IgD-negative memory B cell (primary cell): ENCODE results near the gene CCDC142. TPM values are rescaled to one million over a fixed set of nuclear protein-coding genes. Genes with fewer than 3 reads are reported as not detected.

Experiments
- H3K27ac Mint-ChIP-seq, 3 donors: one replicate each; pipeline ENCODE4 v1.8.0; 2020 to 2022; ENCODE audit warnings: mild to moderate bottlenecking in 3 of 3, mixed read lengths in 3 of 3, moderate library complexity in 1 of 3
- H3K27me3 Mint-ChIP-seq: one replicate; pipeline ENCODE4 v1.8.0; 2021; ENCODE audit warnings: mixed read lengths
- H3K36me3 Mint-ChIP-seq: one replicate; pipeline ENCODE4 v1.8.0; 2020; ENCODE audit warnings: mild to moderate bottlenecking, mixed read lengths
- H3K4me1 Mint-ChIP-seq, 3 donors: one replicate each; pipeline ENCODE4 v1.8.0; 2020 to 2022; ENCODE audit warnings: mixed read lengths in 3 of 3, mild to moderate bottlenecking in 1 of 3
- H3K4me3 Mint-ChIP-seq, 4 donors: one replicate each; pipeline ENCODE4 v1.8.0; 2020 to 2022; ENCODE audit warnings: mild to moderate bottlenecking in 4 of 4, mixed read lengths in 4 of 4, moderate library complexity in 3 of 4
- H3K9me3 Mint-ChIP-seq, 3 donors: one replicate each; pipeline ENCODE4 v1.8.0; 2020 to 2021; ENCODE audit warnings: mixed read lengths in 3 of 3, mild to moderate bottlenecking in 1 of 3
- polyA plus RNA-seq: library from polyadenylated mRNA; unstranded; fragments of 300-500 nt; fragmentation: Illumina TruSeq; gene quantifications from one replicate; pipeline ENCODE4 v1.2.3, GENCODE V29; 2021

CCDC142 gene, protein sequence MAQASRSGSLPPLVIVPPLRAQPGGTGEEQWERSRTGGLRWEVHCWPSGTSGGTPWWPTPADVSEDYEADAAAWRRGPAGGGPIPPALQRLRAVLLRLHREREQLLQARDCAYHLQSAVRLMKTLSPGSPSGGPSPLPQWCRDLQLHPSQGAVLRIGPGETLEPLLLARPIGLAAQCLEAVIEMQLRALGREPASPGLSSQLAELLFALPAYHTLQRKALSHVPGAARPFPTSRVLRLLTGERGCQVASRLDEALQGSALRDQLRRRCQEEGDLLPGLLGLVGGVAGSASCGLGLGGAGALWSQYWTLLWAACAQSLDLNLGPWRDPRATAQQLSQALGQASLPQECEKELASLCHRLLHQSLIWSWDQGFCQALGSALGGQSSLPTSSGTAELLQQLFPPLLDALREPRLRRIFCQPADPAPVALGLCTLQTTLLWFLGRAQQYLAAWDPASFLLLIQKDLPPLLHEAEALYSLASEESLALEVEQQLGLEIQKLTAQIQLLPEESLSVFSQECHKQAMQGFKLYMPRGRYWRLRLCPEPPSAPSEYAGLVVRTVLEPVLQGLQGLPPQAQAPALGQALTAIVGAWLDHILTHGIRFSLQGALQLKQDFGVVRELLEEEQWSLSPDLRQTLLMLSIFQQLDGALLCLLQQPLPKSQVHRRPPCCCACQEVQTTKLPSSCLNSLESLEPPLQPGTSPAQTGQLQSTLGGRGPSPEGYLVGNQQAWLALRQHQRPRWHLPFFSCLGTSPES
- 9.2 TPM for polyA plus RNA-seq

- Mint-ChIP-seq H3K36me3 (peaks cover 6% of the 10 kb centered on the region), H3K27ac (peak within 1 kb of the TSS; percentile 66 to 99 (median 97)), H3K4me3 (peak within 1 kb of the TSS; percentile 90 to 100 (median 100)), H3K27me3 (no peaks in the 10 kb centered on the region), H3K9me3 (no peaks in the 10 kb centered on the region), H3K4me1 (peaks cover 12 to 22% (median 20%) of the 10 kb centered on the region in 3 donors)
These were observed at the start of gene CCDC142, which contains the start of gene TTC31 for GRCh38 chr2:74482801-74483674. CCDC142 (minus strand) TSS chr2:74482998; CDS start chr2:74482837, 161 bp downstream. TTC31 (plus strand) TSS chr2:74483081; CDS start chr2:74483096, 15 bp downstream.

DNA sequence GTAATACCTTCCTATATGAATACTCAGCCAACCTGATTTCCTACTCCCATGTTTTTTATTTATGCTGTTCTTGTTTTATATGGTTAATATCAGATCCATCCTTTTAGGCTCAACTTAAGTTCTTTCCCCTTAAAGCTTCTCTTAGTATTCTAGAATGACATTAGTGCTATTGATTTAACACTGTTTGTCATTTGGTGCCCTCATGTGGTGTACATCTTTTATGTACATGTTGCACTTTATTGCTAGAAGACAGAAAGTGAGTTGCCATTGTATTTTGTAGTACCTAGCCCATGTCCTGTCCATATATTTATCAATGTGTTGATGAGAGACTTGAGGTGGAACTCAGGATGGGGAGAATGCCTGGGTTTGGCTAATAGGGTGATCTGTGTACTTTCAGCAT lies 49.4 kb upstream of the CCDC142 start:
- Mint-ChIP-seq H3K36me3 (no peaks in the 10 kb centered on the region), H3K4me3 (peak overlapping the region; percentile 72 to 87 (median 76))

DNA sequence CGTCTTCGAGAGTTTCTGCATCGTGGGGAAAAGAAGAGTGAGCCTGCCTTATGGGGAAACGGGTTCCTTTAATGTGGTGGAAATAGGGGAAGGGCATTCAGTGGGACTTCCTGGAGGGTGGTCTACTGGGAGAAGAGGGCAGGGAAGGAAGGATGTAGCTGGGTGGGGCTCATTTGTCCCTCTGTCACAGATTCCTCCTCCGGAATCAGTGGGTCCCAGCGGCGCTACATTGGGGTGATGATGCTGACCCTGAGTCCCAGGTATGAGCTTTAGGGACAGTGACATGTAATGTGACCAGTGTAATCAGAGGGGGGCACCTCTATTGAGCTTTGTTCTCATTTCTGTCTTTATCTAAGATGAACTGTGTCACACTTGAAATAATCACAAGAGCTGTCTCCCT lies 48.9 kb upstream of the CCDC142 start:
- Mint-ChIP-seq H3K27ac (peak overlapping the region; percentile 0 to 91 (median 81)), H3K27me3 (no peaks in the 10 kb centered on the region), H3K4me3 (peak overlapping the region in 3 of 4 donors; percentile 72 to 87 (median 73)), H3K9me3 (no peaks in the 10 kb centered on the region), H3K36me3 (peaks cover 2% of the 10 kb centered on the region), H3K4me1 (peaks cover 22 to 32% (median 31%) of the 10 kb centered on the region in 3 donors)

More for the DNA sequence above, 49.4 kb upstream of the CCDC142 start:
- no peaks in the 10 kb centered on the region for H3K27me3 Mint-ChIP-seq
- peaks cover 21 to 31% (median 30%) of the 10 kb centered on the region in 3 donors for H3K4me1 Mint-ChIP-seq
- no peaks in the 10 kb centered on the region for H3K9me3 Mint-ChIP-seq
- peak overlapping the region; percentile 0 to 91 (median 81) for H3K27ac Mint-ChIP-seq

- H3K9me3 Mint-ChIP-seq, result no peaks in the 10 kb centered on the region
- no peaks in the 10 kb centered on the region for H3K27me3 Mint-ChIP-seq
- peak overlapping the region; percentile 87 to 97 (median 96) for H3K4me3 Mint-ChIP-seq
- peaks cover 7% of the 10 kb centered on the region for H3K36me3 Mint-ChIP-seq
- H3K4me1 Mint-ChIP-seq, result peaks cover 28 to 37% (median 37%) of the 10 kb centered on the region in 3 donors
- H3K27ac Mint-ChIP-seq, result peak overlapping the region; percentile 81 to 99 (median 94)
These were observed 47.7 kb upstream of the CCDC142 start for GRCh38 chr2:74530239-74531187.

DNA sequence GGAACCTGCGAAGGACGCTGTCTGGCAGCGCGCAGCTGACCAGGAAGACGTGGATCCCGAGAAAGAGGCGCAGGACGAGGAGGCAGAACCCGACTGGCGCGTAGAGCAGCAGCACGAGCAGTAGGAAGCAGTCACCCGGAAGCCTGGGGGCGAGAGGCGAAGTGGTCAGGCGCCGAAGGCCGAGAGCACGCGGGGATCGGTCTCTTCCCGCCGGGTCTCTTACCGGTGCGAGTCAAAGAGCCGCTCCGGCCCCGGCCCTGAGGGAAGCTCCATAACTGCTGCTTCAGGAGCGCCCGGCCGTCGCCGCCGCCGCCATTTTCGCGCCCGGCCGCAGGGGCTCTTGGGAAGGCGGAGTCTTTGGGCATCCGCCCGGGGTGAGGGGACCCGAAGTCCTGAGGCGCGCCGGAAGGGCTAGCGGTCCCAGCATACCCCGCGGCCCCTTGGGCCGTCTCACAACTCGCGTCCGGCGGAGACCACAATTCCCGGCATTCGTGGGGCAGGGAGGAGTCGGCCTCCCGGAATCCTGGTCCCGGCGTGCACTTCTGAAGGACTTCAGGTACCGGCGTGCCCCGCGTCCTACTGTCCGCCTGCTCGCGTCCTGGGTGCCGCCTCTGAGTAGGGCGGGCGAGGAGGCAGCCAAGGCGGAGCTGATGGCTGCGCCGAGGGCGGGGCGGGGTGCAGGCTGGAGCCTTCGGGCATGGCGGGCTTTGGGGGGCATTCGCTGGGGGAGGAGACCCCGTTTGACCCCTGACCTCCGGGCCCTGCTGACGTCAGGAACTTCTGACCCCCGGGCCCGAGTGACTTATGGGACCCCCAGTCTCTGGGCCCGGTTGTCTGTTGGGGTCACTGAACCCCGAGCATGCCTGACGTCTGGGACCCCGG lies 46.8 kb upstream of the CCDC142 start, which contains the start of the genes AUP1 and HTRA2:
Gene AUP1, minus strand, starts transcription at position 350 of the 882 bp plus-strand sequence. Its CDS starts 77 bp downstream, at position 273.
Gene HTRA2, plus strand, starts transcription at position 577 of the 882 bp plus-strand sequence. Its CDS starts 74 bp downstream, at position 651.
- Mint-ChIP-seq H3K4me3 (peak within 1 kb of the TSS; percentile 87 to 97 (median 96)), H3K4me1 (peaks cover 28 to 37% (median 37%) of the 10 kb centered on the region in 3 donors), H3K36me3 (peaks cover 7% of the 10 kb centered on the region), H3K9me3 (no peaks in the 10 kb centered on the region), H3K27ac (peak within 1 kb of the TSS; percentile 81 to 99 (median 94)), H3K27me3 (no peaks in the 10 kb centered on the region)

- H3K36me3 Mint-ChIP-seq, result peaks cover 7% of the 10 kb centered on the region
- no peaks in the 10 kb centered on the region for H3K27me3 Mint-ChIP-seq
- H3K9me3 Mint-ChIP-seq, result no peaks in the 10 kb centered on the region
- peaks cover 28 to 37% (median 37%) of the 10 kb centered on the region in 3 donors for H3K4me1 Mint-ChIP-seq
- peak overlapping the region; percentile 81 to 99 (median 94) for H3K27ac Mint-ChIP-seq
- H3K4me3 Mint-ChIP-seq, result peak overlapping the region; percentile 87 to 97 (median 96)
These were observed 46.0 kb upstream of the CCDC142 start for GRCh38 chr2:74528600-74529356.

GRCh38 chr2:74527741-74528140 lies 44.9 kb upstream of the CCDC142 start:
- Mint-ChIP-seq H3K9me3 (no peaks in the 10 kb centered on the region), H3K27ac (peak overlapping the region in 2 of 3 donors; percentile 47 to 81), H3K36me3 (peaks cover 7% of the 10 kb centered on the region), H3K4me3 (peak overlapping the region; percentile 87 to 97 (median 96)), H3K4me1 (peaks cover 28 to 37% (median 37%) of the 10 kb centered on the region in 3 donors), H3K27me3 (no peaks in the 10 kb centered on the region)

- peak overlapping the region; percentile 79 to 93 (median 92) for H3K27ac Mint-ChIP-seq
- peak overlapping the region in 3 of 4 donors; percentile 73 to 87 (median 80) for H3K4me3 Mint-ChIP-seq
- peaks cover 20 to 30% (median 29%) of the 10 kb centered on the region in 3 donors for H3K4me1 Mint-ChIP-seq
- no peaks in the 10 kb centered on the region for H3K9me3 Mint-ChIP-seq
- no peaks in the 10 kb centered on the region for H3K27me3 Mint-ChIP-seq
- H3K36me3 Mint-ChIP-seq, result peaks cover 7% of the 10 kb centered on the region
These were observed 43.9 kb upstream of the CCDC142 start for GRCh38 chr2:74526649-74527230.

- peaks cover 7% of the 10 kb centered on the region for H3K36me3 Mint-ChIP-seq
- no peaks in the 10 kb centered on the region for H3K27me3 Mint-ChIP-seq
- H3K27ac Mint-ChIP-seq, result peak within 1 kb of the TSS; percentile 79 to 93 (median 92)
- no peaks in the 10 kb centered on the region for H3K9me3 Mint-ChIP-seq
- peak within 1 kb of the TSS; percentile 19 to 87 (median 76) for H3K4me3 Mint-ChIP-seq
- peaks cover 15 to 24% (median 22%) of the 10 kb centered on the region in 3 donors for H3K4me1 Mint-ChIP-seq
These were observed 43.2 kb upstream of the CCDC142 start, which contains the start of gene DQX1 for GRCh38 chr2:74525717-74526648. DQX1 (minus strand) TSS chr2:74526231; CDS start chr2:74525729, 502 bp downstream.

- peaks cover 7% of the 10 kb centered on the region for H3K36me3 Mint-ChIP-seq
- peaks cover 11 to 19% (median 18%) of the 10 kb centered on the region in 3 donors for H3K4me1 Mint-ChIP-seq
- H3K27ac Mint-ChIP-seq, result no peak overlapping the region
- no peaks in the 10 kb centered on the region for H3K27me3 Mint-ChIP-seq
- H3K9me3 Mint-ChIP-seq, result no peaks in the 10 kb centered on the region
- peak overlapping the region in 1 of 4 donors; percentile 63 for H3K4me3 Mint-ChIP-seq
These were observed 42.3 kb upstream of the CCDC142 start for GRCh38 chr2:74524955-74525716.
